Loucy (cell line): Measurements from ENCODE around the gene SEC62.

Source experiments
- H2AFZ ChIP-seq: fragments of 200-600 bp; sonication (generic); 2 replicates; pipeline ENCODE4 v1.6.0; 2016; ENCODE audit warnings: antibody characterized with exemption, mild to moderate bottlenecking, low read length, moderate library complexity
- H3F3A ChIP-seq: fragments of 200-600 bp; 2 replicates; pipeline ENCODE4 v1.6.0; 2016; ENCODE audit warnings: antibody characterized with exemption, low read depth, mild to moderate bottlenecking
- H3K27me3 ChIP-seq: fragments of 200-600 bp; sonication (generic); 2 replicates; pipeline ENCODE4 v1.6.1; 2014; ENCODE audit warnings: low read length, mild to moderate bottlenecking; ENCODE audit not compliant: insufficient read depth, poor library complexity, severe bottlenecking
- H3K36me3 ChIP-seq: fragments of 200-600 bp; sonication (generic); 2 replicates; pipeline ENCODE4 v1.6.1; 2016; ENCODE audit warnings: low read length; ENCODE audit not compliant: insufficient read depth
- H3K4me1 ChIP-seq: fragments of 200-600 bp; sonication (generic); 2 replicates; pipeline ENCODE4 v1.5.1; 2014; ENCODE audit warnings: low read length, mild to moderate bottlenecking; ENCODE audit not compliant: insufficient read depth, poor library complexity, severe bottlenecking
- H3K4me2 ChIP-seq: fragments of 200-600 bp; sonication (generic); 2 replicates; pipeline ENCODE4 v1.6.0; 2014; ENCODE audit warnings: antibody characterized with exemption, low read length, low read depth, mild to moderate bottlenecking; ENCODE audit not compliant: poor library complexity, severe bottlenecking
- H3K4me3 ChIP-seq: fragments of 200-600 bp; sonication (generic); 2 replicates; pipeline ENCODE4 v1.5.1; 2014; ENCODE audit warnings: low read length, mild to moderate bottlenecking, mixed read lengths; ENCODE audit not compliant: poor library complexity, severe bottlenecking
- H3K79me2 ChIP-seq: fragments of 200-600 bp; sonication (generic); 2 replicates; pipeline ENCODE4 v1.6.1; 2014; ENCODE audit warnings: low read length; ENCODE audit not compliant: insufficient read depth
- H3K9ac ChIP-seq: fragments of 200-600 bp; sonication (generic); 2 replicates; pipeline ENCODE4 v1.6.0; 2014; ENCODE audit warnings: mild to moderate bottlenecking, low read depth, low read length, moderate library complexity; ENCODE audit not compliant: poor library complexity, severe bottlenecking
- H3K9me2 ChIP-seq: fragments of 200-600 bp; sonication (generic); replicated peaks from 2 replicates; pipeline ENCODE4 v1.6.1; 2016; ENCODE audit warnings: low read depth, low read length, mixed read lengths
- H3K9me3 ChIP-seq: fragments of 200-600 bp; sonication (generic); 2 replicates; pipeline ENCODE4 v1.6.1; 2014; ENCODE audit warnings: mild to moderate bottlenecking, antibody characterized with exemption, low read length, low read depth; ENCODE audit not compliant: insufficient read depth
- H4K20me1 ChIP-seq: fragments of 200-600 bp; sonication (generic); 2 replicates; pipeline ENCODE4 v1.6.0; 2014; ENCODE audit warnings: antibody characterized with exemption, low read length, mild to moderate bottlenecking; ENCODE audit not compliant: insufficient read depth, poor library complexity, severe bottlenecking
- EZH2phosphoT487 ChIP-seq: fragments of 200-600 bp; IDR thresholded peaks from 2 replicates; pipeline ENCODE4 v1.6.1; 2018; ENCODE audit warnings: antibody characterized with exemption, mild to moderate bottlenecking, moderate library complexity, borderline replicate concordance
- TF ChIP-seq, protein P1 (sequence below): fragments of 200-600 bp; sonication (generic); conservative IDR thresholded peaks from 2 replicates; pipeline ENCODE4 v1.5.1; 2014; ENCODE audit warnings: mild to moderate bottlenecking, antibody characterized with exemption, low read length

The SEC62 gene

DNA sequence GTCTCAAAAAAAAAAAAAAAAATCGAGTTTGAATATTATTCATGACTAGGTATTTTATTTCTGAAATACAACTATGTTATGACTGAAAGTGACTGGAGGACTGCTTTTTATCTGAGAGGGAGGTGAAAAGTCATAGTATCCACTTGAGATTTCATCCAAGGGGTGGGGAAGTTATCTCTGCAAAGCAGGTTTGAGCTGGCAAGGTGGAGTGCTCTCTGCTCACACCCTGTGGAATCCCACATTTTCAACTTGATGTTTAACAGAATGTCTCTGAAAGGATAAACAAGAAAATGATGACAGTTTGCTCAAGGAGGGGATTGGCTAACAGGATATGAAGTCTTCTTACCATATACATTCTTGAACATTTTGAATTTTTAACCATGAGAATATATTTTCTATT, 27.3 kb upstream of the SEC62 start:
- no peaks in the 10 kb centered on the region for H3K9me2 ChIP-seq
- H3K4me1 ChIP-seq = no peaks in the 10 kb centered on the region
- no peak overlapping the region for H2AFZ ChIP-seq
- H3K4me2 ChIP-seq = no peak overlapping the region
- H4K20me1 ChIP-seq = no peaks in the 10 kb centered on the region
- no peaks in the 10 kb centered on the region for H3K9me3 ChIP-seq
- no peaks in the 10 kb centered on the region for H3K36me3 ChIP-seq
- H3K79me2 ChIP-seq = no peaks in the 10 kb centered on the region
- TF ChIP-seq EZH2phosphoT487 = no peak
- TF ChIP-seq, protein P1, sequence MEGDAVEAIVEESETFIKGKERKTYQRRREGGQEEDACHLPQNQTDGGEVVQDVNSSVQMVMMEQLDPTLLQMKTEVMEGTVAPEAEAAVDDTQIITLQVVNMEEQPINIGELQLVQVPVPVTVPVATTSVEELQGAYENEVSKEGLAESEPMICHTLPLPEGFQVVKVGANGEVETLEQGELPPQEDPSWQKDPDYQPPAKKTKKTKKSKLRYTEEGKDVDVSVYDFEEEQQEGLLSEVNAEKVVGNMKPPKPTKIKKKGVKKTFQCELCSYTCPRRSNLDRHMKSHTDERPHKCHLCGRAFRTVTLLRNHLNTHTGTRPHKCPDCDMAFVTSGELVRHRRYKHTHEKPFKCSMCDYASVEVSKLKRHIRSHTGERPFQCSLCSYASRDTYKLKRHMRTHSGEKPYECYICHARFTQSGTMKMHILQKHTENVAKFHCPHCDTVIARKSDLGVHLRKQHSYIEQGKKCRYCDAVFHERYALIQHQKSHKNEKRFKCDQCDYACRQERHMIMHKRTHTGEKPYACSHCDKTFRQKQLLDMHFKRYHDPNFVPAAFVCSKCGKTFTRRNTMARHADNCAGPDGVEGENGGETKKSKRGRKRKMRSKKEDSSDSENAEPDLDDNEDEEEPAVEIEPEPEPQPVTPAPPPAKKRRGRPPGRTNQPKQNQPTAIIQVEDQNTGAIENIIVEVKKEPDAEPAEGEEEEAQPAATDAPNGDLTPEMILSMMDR = no peak
- no peaks in the 10 kb centered on the region for H3K27me3 ChIP-seq
- no peak overlapping the region for H3K9ac ChIP-seq
- H3F3A ChIP-seq = no peaks in the 10 kb centered on the region
- no peak overlapping the region for H3K4me3 ChIP-seq

DNA sequence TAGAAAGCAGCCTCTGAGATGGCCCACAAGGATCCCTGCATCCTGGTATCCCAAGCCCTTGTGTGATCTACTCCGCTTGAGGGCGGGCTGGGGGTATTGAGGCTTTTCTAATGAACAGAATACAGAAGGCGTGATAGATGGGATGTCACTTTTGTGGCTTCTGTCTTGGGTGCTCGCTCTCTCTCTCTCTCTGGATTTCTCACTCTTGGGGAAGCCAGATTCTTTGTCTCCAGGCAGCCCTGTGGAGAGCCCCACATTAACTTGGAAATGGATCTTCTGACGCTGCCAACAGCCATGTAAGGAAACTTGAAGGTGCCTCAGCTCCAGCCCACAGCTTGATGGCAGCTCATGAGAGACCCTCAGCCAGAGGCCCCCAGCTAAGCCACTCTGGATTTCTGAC, 26.9 kb upstream of the SEC62 start:
- Histone ChIP-seq H3K9ac (no peak overlapping the region), H3K36me3 (no peaks in the 10 kb centered on the region), H2AFZ (no peak overlapping the region), H3K79me2 (no peaks in the 10 kb centered on the region), H3K4me3 (no peak overlapping the region), H3F3A (no peaks in the 10 kb centered on the region), H3K4me2 (no peak overlapping the region), H4K20me1 (no peaks in the 10 kb centered on the region), H3K9me3 (no peaks in the 10 kb centered on the region), H3K27me3 (no peaks in the 10 kb centered on the region), H3K4me1 (no peaks in the 10 kb centered on the region), H3K9me2 (no peaks in the 10 kb centered on the region)
- no peak for TF ChIP-seq EZH2phosphoT487
- TF ChIP-seq, protein P1 = no peak

DNA sequence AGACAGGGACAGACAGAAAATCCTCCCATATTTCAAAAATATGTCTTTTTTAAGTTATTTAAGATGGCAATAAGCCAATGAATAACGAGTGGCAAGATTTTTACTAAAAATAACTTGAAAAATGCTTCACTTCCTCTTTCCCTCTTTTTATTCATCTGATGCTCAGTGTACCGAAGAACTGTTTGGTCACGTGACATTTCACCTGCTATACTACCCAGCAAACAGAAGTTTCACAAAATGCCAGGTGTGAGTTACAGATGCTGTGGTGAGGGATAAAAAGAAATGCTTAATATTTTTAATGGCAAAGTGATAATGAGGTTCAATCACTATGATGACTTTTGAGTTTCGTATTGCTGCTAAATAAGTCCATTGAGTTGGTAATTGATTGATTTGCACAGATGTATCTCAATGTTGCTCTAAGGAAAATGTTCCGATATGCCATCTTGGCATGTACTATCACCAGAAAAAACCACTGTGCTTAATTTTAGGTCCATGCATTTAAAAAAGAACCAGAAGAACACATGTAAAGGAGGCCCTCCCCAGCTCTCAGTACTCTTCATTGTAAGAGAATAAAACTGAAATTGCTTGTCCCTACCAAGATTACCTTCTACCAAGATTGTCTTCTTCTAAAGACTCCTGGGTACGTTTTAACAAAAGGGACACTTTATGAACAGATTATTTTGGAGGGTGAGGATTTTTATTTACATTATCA, 26.0 kb upstream of the SEC62 start:
- Histone ChIP-seq H3K4me2 (no peak overlapping the region), H3K79me2 (no peaks in the 10 kb centered on the region), H3K4me3 (no peak overlapping the region), H4K20me1 (no peaks in the 10 kb centered on the region), H2AFZ (0 out of 2 replicates have a peak overlapping the region, but pooled peaks have one; percentile 1), H3K36me3 (no peaks in the 10 kb centered on the region), H3K9me3 (no peaks in the 10 kb centered on the region), H3K9me2 (no peaks in the 10 kb centered on the region), H3K4me1 (no peaks in the 10 kb centered on the region), H3F3A (no peaks in the 10 kb centered on the region), H3K9ac (no peak overlapping the region), H3K27me3 (no peaks in the 10 kb centered on the region)
- TF ChIP-seq, protein P1 = no peak
- no peak for TF ChIP-seq EZH2phosphoT487
